KMS-11 (cell line): ENCODE results near the gene MUTYH.

ENCODE experiments used
- H2AFZ ChIP-seq: fragments of 200-600 bp; sonication (generic); 2 replicates; pipeline ENCODE4 v1.6.1; 2016; ENCODE audit warnings: antibody characterized with exemption, mixed run types, low read depth
- H3K27ac ChIP-seq: fragments of 200-600 bp; sonication (generic); 2 replicates; pipeline ENCODE4 v1.6.1; 2016; ENCODE audit warnings: mild to moderate bottlenecking, mixed run types
- H3K27me3 ChIP-seq: fragments of 200-600 bp; sonication (generic); 2 replicates; pipeline ENCODE4 v1.6.1; 2017; ENCODE audit warnings: mild to moderate bottlenecking, low read depth, mixed run types, moderate library complexity; ENCODE audit not compliant: insufficient read depth
- H3K36me3 ChIP-seq: fragments of 200-600 bp; sonication (generic); 2 replicates; pipeline ENCODE4 v1.6.1; 2017; ENCODE audit warnings: mild to moderate bottlenecking, mixed run types; ENCODE audit not compliant: insufficient read depth
- H3K4me1 ChIP-seq: fragments of 200-600 bp; sonication (generic); 2 replicates; pipeline ENCODE4 v1.6.1; 2016; ENCODE audit warnings: mild to moderate bottlenecking, low read depth, mixed run types; ENCODE audit not compliant: poor library complexity, severe bottlenecking
- H3K4me2 ChIP-seq: fragments of 200-600 bp; sonication (generic); 2 replicates; pipeline ENCODE4 v1.7.0; 2016; ENCODE audit warnings: mild to moderate bottlenecking, mixed run types
- H3K4me3 ChIP-seq: fragments of 200-600 bp; sonication (generic); IDR thresholded peaks from 2 replicates; pipeline ENCODE4 v1.6.1; 2017; ENCODE audit warnings: low read depth, low read length, mixed read lengths; ENCODE audit not compliant: insufficient read depth
- H3K79me2 ChIP-seq: fragments of 200-600 bp; sonication (generic); 2 replicates; pipeline ENCODE4 v1.6.1; 2016; ENCODE audit warnings: low read depth, mixed run types; ENCODE audit not compliant: insufficient read depth
- H3K9ac ChIP-seq: fragments of 200-600 bp; sonication (generic); 2 replicates; pipeline ENCODE4 v1.6.1; 2016; ENCODE audit warnings: mild to moderate bottlenecking, mixed run types
- H4K20me1 ChIP-seq: fragments of 200-600 bp; sonication (generic); 2 replicates; pipeline ENCODE4 v1.6.1; 2016; ENCODE audit warnings: mild to moderate bottlenecking, mixed run types; ENCODE audit not compliant: insufficient read depth
- TF ChIP-seq, protein P1 (sequence below): fragments of 200-600 bp; sonication (generic); conservative IDR thresholded peaks from 2 replicates; pipeline ENCODE4 v1.6.1; 2017; ENCODE audit warnings: low read depth, mild to moderate bottlenecking, antibody characterized with exemption, low read length, moderate library complexity, mixed read lengths

MUTYH gene

DNA sequence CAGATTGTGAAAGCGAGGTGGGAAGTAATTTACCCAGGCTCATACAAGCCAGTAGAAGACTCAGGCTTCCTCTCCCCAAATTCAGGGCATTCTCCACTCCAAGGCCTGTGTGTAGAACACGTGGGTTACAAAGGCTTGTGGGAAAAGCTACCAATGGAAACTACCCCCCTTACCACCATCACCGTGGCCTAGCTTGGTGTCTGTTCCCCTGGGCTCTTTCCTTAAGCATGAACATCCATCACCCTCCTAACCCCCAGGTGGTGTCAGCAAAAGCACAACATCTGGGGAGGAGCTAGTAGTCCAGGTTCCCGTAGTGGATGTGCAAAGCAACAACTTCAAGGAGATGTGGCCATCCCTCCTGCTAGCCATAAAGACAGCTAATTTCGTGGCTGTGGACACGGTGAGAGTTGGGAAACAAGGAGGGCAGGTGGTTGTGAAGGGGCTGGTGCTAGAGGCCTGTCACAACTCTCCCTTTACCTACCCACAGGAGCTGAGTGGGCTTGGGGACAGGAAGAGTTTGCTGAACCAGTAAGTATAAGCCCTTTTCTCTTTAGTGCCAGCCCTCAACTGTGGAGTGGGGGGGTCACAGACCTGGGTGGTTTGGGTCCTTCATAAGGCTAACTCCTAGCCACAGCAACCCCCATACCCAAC is 701 bp upstream of the MUTYH start:
- H3K27me3 ChIP-seq, result no peaks in the 10 kb centered on the region
- TF ChIP-seq, protein P1, sequence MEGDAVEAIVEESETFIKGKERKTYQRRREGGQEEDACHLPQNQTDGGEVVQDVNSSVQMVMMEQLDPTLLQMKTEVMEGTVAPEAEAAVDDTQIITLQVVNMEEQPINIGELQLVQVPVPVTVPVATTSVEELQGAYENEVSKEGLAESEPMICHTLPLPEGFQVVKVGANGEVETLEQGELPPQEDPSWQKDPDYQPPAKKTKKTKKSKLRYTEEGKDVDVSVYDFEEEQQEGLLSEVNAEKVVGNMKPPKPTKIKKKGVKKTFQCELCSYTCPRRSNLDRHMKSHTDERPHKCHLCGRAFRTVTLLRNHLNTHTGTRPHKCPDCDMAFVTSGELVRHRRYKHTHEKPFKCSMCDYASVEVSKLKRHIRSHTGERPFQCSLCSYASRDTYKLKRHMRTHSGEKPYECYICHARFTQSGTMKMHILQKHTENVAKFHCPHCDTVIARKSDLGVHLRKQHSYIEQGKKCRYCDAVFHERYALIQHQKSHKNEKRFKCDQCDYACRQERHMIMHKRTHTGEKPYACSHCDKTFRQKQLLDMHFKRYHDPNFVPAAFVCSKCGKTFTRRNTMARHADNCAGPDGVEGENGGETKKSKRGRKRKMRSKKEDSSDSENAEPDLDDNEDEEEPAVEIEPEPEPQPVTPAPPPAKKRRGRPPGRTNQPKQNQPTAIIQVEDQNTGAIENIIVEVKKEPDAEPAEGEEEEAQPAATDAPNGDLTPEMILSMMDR, result no peak
- H3K36me3 ChIP-seq, result no peaks in the 10 kb centered on the region
- H3K79me2 ChIP-seq, result peaks cover 31% of the 10 kb centered on the region
- peaks cover 37% of the 10 kb centered on the region for H3K4me1 ChIP-seq
- H2AFZ ChIP-seq, result peak overlapping the region; percentile 62; the same call in 1 of the 2 replicates
- no peaks in the 10 kb centered on the region for H4K20me1 ChIP-seq
- H3K27ac ChIP-seq, result peak overlapping the region; percentile 94
- peak overlapping the region; percentile 85 for H3K4me2 ChIP-seq
- H3K4me3 ChIP-seq, result peak overlapping the region; percentile 89
- peak overlapping the region; percentile 91 for H3K9ac ChIP-seq

DNA sequence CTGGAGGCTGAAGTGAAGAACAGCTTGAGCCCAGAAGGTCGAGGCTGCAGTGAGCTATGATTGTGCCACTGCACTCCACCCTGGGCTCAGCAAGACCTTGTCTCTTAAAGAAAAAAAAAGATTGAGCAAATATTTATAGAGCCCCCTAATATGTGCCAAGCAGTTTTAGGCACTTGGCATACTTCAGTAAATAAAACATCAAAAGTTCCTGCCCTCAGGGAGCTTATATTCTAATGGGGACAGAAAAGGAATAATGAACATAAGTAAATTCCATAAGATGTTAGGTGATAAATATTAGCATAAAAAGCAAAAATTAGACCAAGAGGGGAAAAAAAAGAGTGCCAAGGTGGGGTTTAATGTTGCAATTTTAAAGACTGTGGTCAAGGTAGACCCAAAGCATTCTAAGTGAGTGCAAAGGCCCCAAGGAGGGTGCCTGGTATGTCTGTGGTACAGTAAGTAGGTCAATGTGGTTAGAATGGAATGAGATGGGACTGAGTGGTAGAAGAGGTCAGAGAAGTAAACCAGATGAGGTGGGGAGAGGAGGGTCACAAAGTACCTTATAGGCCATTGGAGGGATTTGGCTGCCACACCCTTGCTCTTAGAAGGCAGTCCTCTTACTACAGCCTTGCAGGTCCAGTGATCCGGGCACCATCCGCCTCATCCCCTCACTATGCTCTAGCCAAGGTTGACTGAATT is 2.5 kb downstream of the MUTYH start:
- H2AFZ ChIP-seq, result no peak overlapping the region
- TF ChIP-seq, protein P1, result no peak
- no peaks in the 10 kb centered on the region for H3K36me3 ChIP-seq
- H3K27me3 ChIP-seq, result no peaks in the 10 kb centered on the region
- peaks cover 46% of the 10 kb centered on the region for H3K4me1 ChIP-seq
- no peaks in the 10 kb centered on the region for H4K20me1 ChIP-seq
- peak overlapping the region; percentile 26; the same call in 1 of the 2 replicates for H3K27ac ChIP-seq
- peaks cover 31% of the 10 kb centered on the region for H3K79me2 ChIP-seq
- peak overlapping the region; percentile 27 for H3K4me3 ChIP-seq
- H3K4me2 ChIP-seq, result peak overlapping the region; percentile 61
- H3K9ac ChIP-seq, result no peak overlapping the region

DNA sequence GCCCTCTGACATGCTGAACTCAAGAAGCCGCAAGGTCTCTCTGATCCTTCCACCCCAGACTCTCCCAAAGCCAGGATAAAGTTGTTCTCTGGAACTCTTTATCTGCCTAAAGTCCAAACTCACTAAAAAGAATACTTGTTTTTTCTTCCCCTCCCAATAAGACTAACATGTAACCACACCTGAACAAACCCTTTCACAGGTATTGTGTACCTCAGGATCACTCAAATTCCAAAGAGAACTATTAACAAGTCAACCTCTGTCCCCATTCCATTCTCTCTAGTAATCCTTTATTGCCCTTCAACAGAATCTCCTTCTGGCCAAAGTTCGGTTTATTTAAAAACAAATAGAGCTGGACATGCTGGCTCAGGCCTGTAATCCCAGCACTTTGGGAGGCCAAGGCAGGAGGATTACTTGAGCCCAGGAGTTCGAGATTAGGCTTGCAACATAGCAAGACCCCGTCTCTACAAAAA is 4.3 kb downstream of the MUTYH start:
- Histone ChIP-seq H2AFZ (no peak overlapping the region), H3K4me2 (no peak overlapping the region), H3K9ac (no peak overlapping the region), H3K4me1 (peaks cover 37% of the 10 kb centered on the region), H3K36me3 (no peaks in the 10 kb centered on the region), H3K79me2 (peaks cover 13% of the 10 kb centered on the region; the same call in 1 of the 2 replicates), H4K20me1 (no peaks in the 10 kb centered on the region), H3K27ac (no peak overlapping the region), H3K27me3 (no peaks in the 10 kb centered on the region), H3K4me3 (no peak overlapping the region)
- TF ChIP-seq, protein P1, result no peak

DNA sequence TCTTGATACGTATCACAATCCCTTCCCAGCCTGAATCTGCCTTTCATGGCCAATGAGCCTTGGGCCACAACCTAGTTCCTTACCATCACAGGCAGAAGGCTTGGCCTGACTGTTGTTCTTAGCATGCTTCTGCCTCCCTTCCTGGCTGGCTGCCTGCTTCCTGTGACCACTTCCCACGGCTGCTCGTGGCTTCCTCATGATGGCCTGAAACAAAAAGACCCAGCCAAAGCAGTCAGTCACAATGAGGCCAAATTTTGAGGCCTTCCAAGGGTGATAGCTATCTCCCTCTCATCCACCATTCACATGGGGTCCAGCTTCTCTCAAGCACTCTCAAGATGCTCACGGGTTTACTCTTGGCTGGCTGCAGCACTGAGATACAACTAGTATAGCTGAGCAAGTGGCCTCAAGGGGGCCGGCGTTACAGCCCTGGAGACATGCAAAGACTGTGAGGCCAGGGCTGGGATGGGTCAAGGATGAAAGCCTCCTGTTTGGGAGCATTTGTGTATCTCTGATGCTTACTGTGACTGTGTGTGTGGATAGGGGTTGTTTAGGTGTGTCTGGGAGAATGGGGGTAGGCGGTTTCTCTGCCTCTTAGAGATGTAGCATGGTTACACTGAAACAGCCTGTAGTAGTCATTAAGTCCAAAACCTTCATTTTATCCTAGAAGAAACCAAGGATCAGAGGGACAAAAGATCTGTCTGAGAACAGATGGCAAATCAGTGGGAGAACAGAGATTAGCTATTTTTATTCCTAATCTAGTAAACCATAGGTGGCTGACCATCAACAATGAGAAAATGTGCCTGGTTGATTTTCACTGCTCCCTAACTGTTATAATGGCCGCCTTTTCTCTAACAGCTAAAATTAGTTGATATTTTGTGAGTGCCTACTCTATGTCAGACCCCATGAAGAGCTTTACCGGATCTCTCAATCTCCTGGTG is 5.7 kb downstream of the MUTYH start:
- H3K27ac ChIP-seq, result no peak overlapping the region
- no peak overlapping the region for H3K9ac ChIP-seq
- no peak overlapping the region for H2AFZ ChIP-seq
- no peaks in the 10 kb centered on the region for H3K36me3 ChIP-seq
- H3K4me1 ChIP-seq, result peaks cover 37% of the 10 kb centered on the region
- no peak overlapping the region for H3K4me2 ChIP-seq
- TF ChIP-seq, protein P1, result no peak
- H3K4me3 ChIP-seq, result no peak overlapping the region
- no peaks in the 10 kb centered on the region for H3K27me3 ChIP-seq
- H4K20me1 ChIP-seq, result no peaks in the 10 kb centered on the region
- H3K79me2 ChIP-seq, result peaks cover 8% of the 10 kb centered on the region; the same call in 1 of the 2 replicates
